Measurements from ENCODE around the gene ADGRL2. TPM values are rescaled to one million over a fixed set of nuclear protein-coding genes. Genes with fewer than 3 reads are reported as not detected.

ADGRL2 gene
- total RNA-seq, 1 donor from 2014 or later: not detected

DNA sequence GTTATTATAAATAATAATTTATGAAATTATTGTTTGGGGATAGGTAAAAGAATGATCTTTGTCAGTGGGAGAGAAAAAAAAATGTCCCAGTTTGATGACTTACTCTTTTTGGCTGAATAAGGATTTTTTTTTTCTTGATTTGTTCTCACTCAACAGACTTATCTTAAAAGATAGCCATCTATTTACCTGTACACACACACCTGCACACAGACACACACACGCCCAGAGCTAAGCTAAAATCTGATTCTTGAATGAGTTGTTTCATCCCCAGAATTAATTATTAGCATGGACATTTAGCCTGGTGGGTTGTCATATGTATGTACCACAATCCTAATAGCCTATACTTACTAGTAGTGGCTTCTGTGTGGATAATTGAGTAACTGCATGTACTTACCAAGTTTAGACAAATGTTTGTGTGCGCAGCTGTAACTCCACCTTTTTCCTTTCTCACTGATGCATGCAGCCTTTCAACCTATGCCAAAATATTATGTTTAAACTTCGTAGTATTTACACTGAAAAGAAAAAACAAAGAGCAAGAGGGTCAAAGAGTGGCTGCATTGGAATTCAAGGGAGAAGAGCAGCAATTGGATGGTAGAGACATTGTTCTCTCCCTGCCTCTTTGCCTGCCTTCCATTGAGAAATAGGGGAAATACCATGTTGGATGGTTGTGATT, 174.3 kb downstream of the ADGRL2 start:
- H3K27me3 Mint-ChIP-seq: no peaks in the 10 kb centered on the region
- no peaks in the 10 kb centered on the region for H3K4me1 Mint-ChIP-seq
- TF ChIP-seq, protein P1, sequence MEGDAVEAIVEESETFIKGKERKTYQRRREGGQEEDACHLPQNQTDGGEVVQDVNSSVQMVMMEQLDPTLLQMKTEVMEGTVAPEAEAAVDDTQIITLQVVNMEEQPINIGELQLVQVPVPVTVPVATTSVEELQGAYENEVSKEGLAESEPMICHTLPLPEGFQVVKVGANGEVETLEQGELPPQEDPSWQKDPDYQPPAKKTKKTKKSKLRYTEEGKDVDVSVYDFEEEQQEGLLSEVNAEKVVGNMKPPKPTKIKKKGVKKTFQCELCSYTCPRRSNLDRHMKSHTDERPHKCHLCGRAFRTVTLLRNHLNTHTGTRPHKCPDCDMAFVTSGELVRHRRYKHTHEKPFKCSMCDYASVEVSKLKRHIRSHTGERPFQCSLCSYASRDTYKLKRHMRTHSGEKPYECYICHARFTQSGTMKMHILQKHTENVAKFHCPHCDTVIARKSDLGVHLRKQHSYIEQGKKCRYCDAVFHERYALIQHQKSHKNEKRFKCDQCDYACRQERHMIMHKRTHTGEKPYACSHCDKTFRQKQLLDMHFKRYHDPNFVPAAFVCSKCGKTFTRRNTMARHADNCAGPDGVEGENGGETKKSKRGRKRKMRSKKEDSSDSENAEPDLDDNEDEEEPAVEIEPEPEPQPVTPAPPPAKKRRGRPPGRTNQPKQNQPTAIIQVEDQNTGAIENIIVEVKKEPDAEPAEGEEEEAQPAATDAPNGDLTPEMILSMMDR (IDR thresholded peaks at IDR 0.05): no peak
- POLR2A ChIA-PET: no interaction called here
- DNase-seq: no peak
- no peaks in the 10 kb centered on the region for H3K36me3 Mint-ChIP-seq (ENCODE audit: low read depth)
- no peak for ATAC-seq (ENCODE audit: low read depth)
- CTCF ChIA-PET: interaction anchor here (0.6 kb wide), 1 partner anchor 68 kb away, joined by 4 read pairs; no protein-coding TSS in a partner anchor
- H3K4me3 Mint-ChIP-seq: no peak overlapping the region
- no peak overlapping the region for H3K27ac Mint-ChIP-seq
- intact Hi-C loops (cut with micrococcal nuclease): no loop called here
- no peaks in the 10 kb centered on the region for H3K9me3 Mint-ChIP-seq

DNA sequence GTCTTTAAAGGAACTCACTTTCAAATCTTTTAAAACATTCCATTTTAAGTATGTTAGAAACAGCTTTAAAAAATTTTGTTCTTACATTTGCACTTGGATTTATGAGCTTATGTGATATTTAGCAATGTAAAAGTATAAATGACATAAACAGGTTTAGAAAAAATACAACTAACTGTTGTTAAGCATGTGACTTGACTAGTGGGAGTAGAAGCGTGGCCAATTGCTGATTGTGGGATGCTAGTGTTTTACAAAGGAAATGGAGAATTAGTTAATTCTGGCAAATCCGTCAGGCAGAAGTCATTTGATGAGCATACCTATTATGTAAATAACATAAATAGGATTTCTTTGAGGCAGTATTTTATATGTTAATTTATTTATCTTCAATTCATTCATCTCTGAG, 175.8 kb downstream of the ADGRL2 start:
- Mint-ChIP-seq H3K9me3 (no peaks in the 10 kb centered on the region), H3K27ac (no peak overlapping the region), H3K4me1 (no peaks in the 10 kb centered on the region), H3K4me3 (no peak overlapping the region), H3K36me3 (ENCODE audit: low read depth) (no peaks in the 10 kb centered on the region), H3K27me3 (no peaks in the 10 kb centered on the region)
- POLR2A ChIA-PET: no interaction called here
- ATAC-seq (ENCODE audit: low read depth) (no peak), DNase-seq (no peak)
- TF ChIP-seq, protein P1 (IDR thresholded peaks at IDR 0.05): no peak
- intact Hi-C loops (cut with micrococcal nuclease): no loop called here
- CTCF ChIA-PET: no interaction called here

DNA sequence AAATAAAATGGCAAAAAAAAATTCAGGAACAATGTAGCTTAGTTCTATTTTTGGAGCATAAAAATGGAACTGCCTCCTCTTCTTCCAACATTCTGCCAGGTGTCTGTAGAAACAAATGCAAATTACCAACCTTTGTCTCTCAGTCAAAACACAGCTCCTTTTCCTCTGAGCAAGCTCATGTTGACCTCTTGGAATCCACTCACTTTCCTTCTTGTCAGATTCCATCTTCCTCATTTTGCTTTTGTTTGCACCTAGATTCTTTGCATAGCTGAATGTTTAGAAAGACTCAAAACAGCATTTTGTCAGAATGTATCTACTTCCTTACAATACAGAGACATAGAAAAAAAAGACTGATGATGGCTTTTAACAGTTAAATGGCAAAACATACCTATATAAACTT, 178.2 kb downstream of the ADGRL2 start:
- no peaks in the 10 kb centered on the region for H3K4me1 Mint-ChIP-seq
- no peaks in the 10 kb centered on the region for H3K27me3 Mint-ChIP-seq
- ChIA-PET CTCF (no interaction called here), POLR2A (no interaction called here)
- TF ChIP-seq, protein P1 (IDR thresholded peaks at IDR 0.05): no peak
- no peaks in the 10 kb centered on the region for H3K9me3 Mint-ChIP-seq
- intact Hi-C loops (cut with micrococcal nuclease): no loop called here
- H3K36me3 Mint-ChIP-seq (ENCODE audit: low read depth): no peaks in the 10 kb centered on the region
- ATAC-seq (ENCODE audit: low read depth) (no peak), DNase-seq (no peak)
- H3K4me3 Mint-ChIP-seq: no peak overlapping the region
- no peak overlapping the region for H3K27ac Mint-ChIP-seq

DNA sequence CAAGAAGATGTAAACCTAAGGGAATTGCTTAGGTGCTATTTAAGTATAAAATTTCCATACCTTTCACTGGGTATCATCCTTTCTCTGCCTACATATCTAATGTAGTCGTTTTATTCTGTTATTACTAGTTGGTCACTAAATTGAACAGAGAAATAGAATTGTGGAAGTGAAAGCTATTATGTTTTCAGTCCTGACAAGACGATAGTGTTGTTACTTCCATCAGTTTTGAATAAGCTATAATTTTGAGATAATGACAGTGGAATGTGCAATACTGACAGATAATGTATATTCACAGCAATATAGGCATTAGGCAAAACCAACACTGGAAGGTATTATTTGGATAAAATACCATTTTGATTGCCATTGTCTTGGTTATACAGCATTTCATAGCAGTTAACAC, 181.8 kb downstream of the ADGRL2 start:
- H3K4me1 Mint-ChIP-seq: no peaks in the 10 kb centered on the region
- ChIA-PET POLR2A (no interaction called here), CTCF (no interaction called here)
- TF ChIP-seq, protein P1 (IDR thresholded peaks at IDR 0.05): no peak
- no peak overlapping the region for H3K4me3 Mint-ChIP-seq
- no peaks in the 10 kb centered on the region for H3K27me3 Mint-ChIP-seq
- DNase-seq (no peak), ATAC-seq (ENCODE audit: low read depth) (no peak)
- no peaks in the 10 kb centered on the region for H3K36me3 Mint-ChIP-seq (ENCODE audit: low read depth)
- intact Hi-C loops (cut with micrococcal nuclease): no loop called here
- H3K9me3 Mint-ChIP-seq: peaks cover 3% of the 10 kb centered on the region
- no peak overlapping the region for H3K27ac Mint-ChIP-seq

DNA sequence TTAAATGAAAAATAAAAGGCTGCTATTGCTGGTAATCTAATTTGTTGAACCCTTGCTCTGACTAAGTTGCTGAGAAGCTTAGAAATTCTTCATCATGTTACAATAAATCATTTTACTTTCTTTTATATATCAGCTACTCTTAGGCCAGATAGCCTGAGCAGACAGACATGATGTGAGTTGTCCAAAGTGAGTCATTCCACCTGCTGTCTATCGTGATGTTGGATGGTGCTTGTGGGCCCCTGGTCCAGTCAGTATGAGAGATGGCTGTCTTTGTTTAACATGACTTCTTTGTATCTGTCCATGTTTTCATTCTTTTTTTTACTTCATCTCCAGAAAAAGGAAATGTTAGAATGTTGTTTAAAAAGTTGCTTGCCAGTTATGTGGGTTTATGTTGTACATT, 188.8 kb downstream of the ADGRL2 start:
- H3K4me3 Mint-ChIP-seq: no peak overlapping the region
- ATAC-seq (ENCODE audit: low read depth) (no peak), DNase-seq (no peak)
- intact Hi-C loops (cut with micrococcal nuclease): no loop called here
- H3K27me3 Mint-ChIP-seq: no peaks in the 10 kb centered on the region
- POLR2A ChIA-PET: no interaction called here
- H3K36me3 Mint-ChIP-seq (ENCODE audit: low read depth): no peaks in the 10 kb centered on the region
- H3K9me3 Mint-ChIP-seq: peaks cover 3% of the 10 kb centered on the region
- no peak overlapping the region for H3K27ac Mint-ChIP-seq
- CTCF ChIA-PET: no interaction called here
- TF ChIP-seq, protein P1 (IDR thresholded peaks at IDR 0.05): no peak
- no peaks in the 10 kb centered on the region for H3K4me1 Mint-ChIP-seq

Data from activated B cell treated with CpG ODN at 0.5 μM for 24 hours (primary cell).